Adrenal gland (tissue), 5 donors: ENCODE measurements around the gene SH3GLB1.

ENCODE experiments used
- POLR2A ChIP-seq, 2 donors: fragments of 450-650 bp; IDR thresholded peaks; one replicate each; pipeline ENCODE4 v1.6.1; 2017; ENCODE audit warnings: antibody characterized with exemption in 2 of 2, mild to moderate bottlenecking in 2 of 2, moderate library complexity in 1 of 2
- TF ChIP-seq, protein P1 (sequence below), 6 experiments: fragments of 450-650 bp in 4 of 6; fragments of 200-600 bp in 2 of 6; sonication (generic) in 1 of 6; IDR thresholded peaks; 1 replicate in 5 of 6; 2 replicates in 1 of 6; pipeline versions ENCODE4 v1.5.1 to v1.8.0; 2016 to 2021; ENCODE audit warnings: antibody characterized with exemption in 6 of 6, mild to moderate bottlenecking in 2 of 6, moderate library complexity in 1 of 6
- donor health status: DM: no; HTN: no; CAD: no.

DNA sequence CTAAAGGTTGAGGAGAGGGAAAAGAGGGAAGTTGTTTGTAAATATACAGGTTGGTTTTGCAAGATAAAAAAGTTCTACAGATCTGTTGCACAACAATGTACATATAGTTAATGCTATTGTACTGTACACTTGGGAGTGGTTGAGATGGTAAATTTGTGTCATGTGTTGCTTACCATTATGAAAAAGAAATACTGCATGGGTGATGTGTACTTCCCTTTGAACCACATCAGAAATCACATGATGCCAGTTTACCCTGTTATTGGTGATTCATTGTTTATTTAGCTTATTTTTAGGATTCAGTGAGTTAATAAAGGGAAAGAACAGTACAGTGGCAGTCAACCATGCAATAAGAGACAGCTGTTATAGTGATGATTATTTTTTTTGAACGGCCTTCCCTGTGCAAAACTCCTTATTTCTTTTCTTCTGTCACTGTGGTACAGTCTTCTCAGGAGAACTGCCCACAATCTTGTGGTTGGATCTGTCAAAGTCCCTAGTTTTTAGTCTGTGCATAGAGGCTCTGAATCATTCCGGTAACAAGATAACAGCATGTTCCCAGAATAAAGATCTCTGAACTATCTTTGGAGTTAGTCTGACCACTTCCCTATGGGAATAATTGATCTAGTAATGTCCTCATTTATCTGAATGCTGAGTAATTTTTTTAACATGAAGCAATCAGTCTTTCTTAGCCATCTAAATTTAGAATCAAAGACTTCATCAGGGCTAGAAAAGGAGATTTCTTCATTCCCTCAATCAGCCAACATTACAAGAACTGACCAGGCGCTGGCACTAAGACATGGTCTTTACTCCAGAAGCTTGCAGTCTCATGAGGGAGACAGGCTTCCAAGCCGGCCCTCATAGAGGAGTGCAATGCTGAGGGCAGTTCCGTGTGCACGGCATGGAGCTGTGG is 84.2 kb downstream of the SH3GLB1 start:
- TF ChIP-seq, protein P1, sequence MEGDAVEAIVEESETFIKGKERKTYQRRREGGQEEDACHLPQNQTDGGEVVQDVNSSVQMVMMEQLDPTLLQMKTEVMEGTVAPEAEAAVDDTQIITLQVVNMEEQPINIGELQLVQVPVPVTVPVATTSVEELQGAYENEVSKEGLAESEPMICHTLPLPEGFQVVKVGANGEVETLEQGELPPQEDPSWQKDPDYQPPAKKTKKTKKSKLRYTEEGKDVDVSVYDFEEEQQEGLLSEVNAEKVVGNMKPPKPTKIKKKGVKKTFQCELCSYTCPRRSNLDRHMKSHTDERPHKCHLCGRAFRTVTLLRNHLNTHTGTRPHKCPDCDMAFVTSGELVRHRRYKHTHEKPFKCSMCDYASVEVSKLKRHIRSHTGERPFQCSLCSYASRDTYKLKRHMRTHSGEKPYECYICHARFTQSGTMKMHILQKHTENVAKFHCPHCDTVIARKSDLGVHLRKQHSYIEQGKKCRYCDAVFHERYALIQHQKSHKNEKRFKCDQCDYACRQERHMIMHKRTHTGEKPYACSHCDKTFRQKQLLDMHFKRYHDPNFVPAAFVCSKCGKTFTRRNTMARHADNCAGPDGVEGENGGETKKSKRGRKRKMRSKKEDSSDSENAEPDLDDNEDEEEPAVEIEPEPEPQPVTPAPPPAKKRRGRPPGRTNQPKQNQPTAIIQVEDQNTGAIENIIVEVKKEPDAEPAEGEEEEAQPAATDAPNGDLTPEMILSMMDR (IDR thresholded peaks at IDR 0.05), result no peak
- no peak for TF ChIP-seq POLR2A (IDR thresholded peaks at IDR 0.05)
